Neural cell (in vitro differentiated cells): ENCODE measurements around the gene RNF157. TPM values are rescaled to one million over a fixed set of nuclear protein-coding genes. Genes with fewer than 3 reads are reported as not detected.

Experiments
- H2AFZ ChIP-seq: fragments of 200-600, 300-800 bp; sonication (generic), shearing (Covaris generic); 2 replicates; pipeline ENCODE4 v1.6.0; 2014; ENCODE audit warnings: low read depth, mild to moderate bottlenecking, antibody characterized with exemption, low read length, moderate library complexity
- H3F3A ChIP-seq: fragments of 200-600 bp; shearing (Covaris generic); 2 replicates; pipeline ENCODE4 v1.6.1; 2016; ENCODE audit warnings: mild to moderate bottlenecking, moderate library complexity, mixed read lengths, antibody characterized with exemption, low read length; ENCODE audit not compliant: insufficient read depth, poor library complexity, severe bottlenecking
- H3K27ac ChIP-seq: fragments of 200-600, 300-800 bp; sonication (generic), shearing (Covaris generic); 2 replicates; pipeline ENCODE4 v1.5.1; 2014; ENCODE audit warnings: mild to moderate bottlenecking, low read length, moderate library complexity
- H3K27me3 ChIP-seq: fragments of 300-800, 200-600 bp; sonication (generic), shearing (Covaris generic); 2 replicates; pipeline ENCODE4 v1.6.0; 2014; ENCODE audit warnings: mild to moderate bottlenecking, low read depth, low read length, moderate library complexity; ENCODE audit not compliant: insufficient read depth
- H3K36me3 ChIP-seq: fragments of 300-800, 200-600 bp; sonication (generic), shearing (Covaris generic); 2 replicates; pipeline ENCODE4 v1.5.1; 2014; ENCODE audit warnings: mild to moderate bottlenecking, antibody characterized with exemption, low read length, moderate library complexity; ENCODE audit not compliant: insufficient read depth
- H3K4me2 ChIP-seq: fragments of 300-800, 200-600 bp; sonication (generic), shearing (Covaris generic); 2 replicates; pipeline ENCODE4 v1.6.0; 2014; ENCODE audit warnings: mild to moderate bottlenecking, low read length
- H3K4me3 ChIP-seq: fragments of 300-800, 200-600 bp; sonication (generic), shearing (Covaris generic); 2 replicates; pipeline ENCODE4 v1.5.1; 2014; ENCODE audit warnings: mild to moderate bottlenecking, low read length, moderate library complexity
- H3K79me2 ChIP-seq: fragments of 200-600 bp; shearing (Covaris generic); replicated peaks from 2 replicates; pipeline ENCODE4 v1.6.0; 2014; ENCODE audit warnings: mild to moderate bottlenecking, low read length, moderate library complexity; ENCODE audit not compliant: insufficient read depth
- H3K9ac ChIP-seq: fragments of 300-800, 200-600 bp; sonication (generic), shearing (Covaris generic); 2 replicates; pipeline ENCODE4 v1.6.1; 2016; ENCODE audit warnings: mild to moderate bottlenecking, low read length, mixed read lengths
- H3K9me2 ChIP-seq: fragments of 200-600 bp; shearing (Covaris generic); 2 replicates; pipeline ENCODE4 v1.6.1; 2016; ENCODE audit warnings: mild to moderate bottlenecking, low read length, mixed read lengths; ENCODE audit not compliant: insufficient read depth
- H3K9me3 ChIP-seq: fragments of 200-600, 300-800 bp; sonication (generic), shearing (Covaris generic); 2 replicates; pipeline ENCODE4 v1.6.1; 2016; ENCODE audit warnings: mild to moderate bottlenecking, mixed run types, low read length, moderate library complexity, mixed read lengths
- H4K20me1 ChIP-seq: fragments of 200-600 bp; shearing (Covaris generic); 2 replicates; pipeline ENCODE4 v1.6.1; 2016; ENCODE audit warnings: mild to moderate bottlenecking, mixed run types; ENCODE audit not compliant: insufficient read depth
- CTCF ChIP-seq: fragments of 450-650 bp; IDR thresholded peaks from 2 replicates; pipeline ENCODE4 v1.5.1; 2014; ENCODE audit warnings: antibody characterized with exemption, mild to moderate bottlenecking, moderate library complexity; ENCODE audit not compliant: poor library complexity, severe bottlenecking
- EP300 ChIP-seq: fragments of 450-650 bp; conservative IDR thresholded peaks from 2 replicates; pipeline ENCODE4 v1.6.1; 2014; ENCODE audit warnings: antibody characterized with exemption, mild to moderate bottlenecking, moderate library complexity; ENCODE audit not compliant: poor library complexity, severe bottlenecking
- EZH2 ChIP-seq: fragments of 200-600, 300-800 bp; shearing (Covaris generic), sonication (generic); IDR thresholded peaks from 2 replicates; pipeline ENCODE4 v1.6.1; 2014; ENCODE audit warnings: antibody characterized with exemption, low read length, borderline replicate concordance, mild to moderate bottlenecking; ENCODE audit not compliant: insufficient read depth, poor library complexity, severe bottlenecking
- MXI1 ChIP-seq: fragments of 450-650 bp; conservative IDR thresholded peaks from 2 replicates; pipeline ENCODE4 v1.6.1; 2014; ENCODE audit warnings: antibody characterized with exemption, mild to moderate bottlenecking; ENCODE audit not compliant: poor library complexity, severe bottlenecking
- POLR2AphosphoS5 ChIP-seq: IDR thresholded peaks from 2 replicates; pipeline ENCODE4 v1.6.1; 2012
- RAD21 ChIP-seq: fragments of 450-650 bp; conservative IDR thresholded peaks from 2 replicates; pipeline ENCODE4 v1.6.1; 2014; ENCODE audit warnings: antibody characterized with exemption, mild to moderate bottlenecking, moderate library complexity
- REST ChIP-seq: IDR thresholded peaks from 2 replicates; pipeline ENCODE4 v1.6.1; 2012; ENCODE audit warnings: borderline replicate concordance
- SMC3 ChIP-seq: fragments of 450-650 bp; conservative IDR thresholded peaks from 2 replicates; pipeline ENCODE4 v1.6.1; 2014; ENCODE audit warnings: antibody characterized with exemption, mild to moderate bottlenecking, moderate library complexity; ENCODE audit not compliant: poor library complexity
- TAF1 ChIP-seq: IDR thresholded peaks from 2 replicates; pipeline ENCODE4 v1.6.1; 2012; ENCODE audit warnings: low read depth
- polyA plus RNA-seq: library from polyadenylated mRNA; depleted of rRNA; stranded (reverse); fragments of >200 nt; gene quantifications from 2 replicates; pipeline ENCODE4 v1.2.3, GENCODE V29; 2014

The RNF157 gene
- polyA plus RNA-seq, 1 donor from 2014 or later, result 15.9 TPM

GRCh38 chr17:76150712-76151622, 89.3 kb downstream of the RNF157 start:
- no peak overlapping the region for H3K4me3 ChIP-seq
- H4K20me1 ChIP-seq, result no peaks in the 10 kb centered on the region
- no peaks in the 10 kb centered on the region for H3F3A ChIP-seq
- H3K9me2 ChIP-seq, result no peaks in the 10 kb centered on the region
- no peaks in the 10 kb centered on the region for H3K79me2 ChIP-seq
- no peaks in the 10 kb centered on the region for H3K36me3 ChIP-seq
- H2AFZ ChIP-seq, result no peak overlapping the region
- no peak overlapping the region for H3K4me2 ChIP-seq
- H3K9me3 ChIP-seq, result no peaks in the 10 kb centered on the region
- H3K9ac ChIP-seq, result no peak overlapping the region
- H3K27me3 ChIP-seq, result no peaks in the 10 kb centered on the region
- H3K27ac ChIP-seq, result no peak overlapping the region
- TF ChIP-seq EZH2, result no peak
- no peak for TF ChIP-seq POLR2AphosphoS5
- TF ChIP-seq MXI1, result no peak
- TF ChIP-seq REST, result no peak
- TF ChIP-seq RAD21, result no peak
- no peak for TF ChIP-seq TAF1
- no peak for TF ChIP-seq CTCF
- TF ChIP-seq EP300, result no peak
- TF ChIP-seq SMC3, result no peak

GRCh38 chr17:76149214-76149613, 91.1 kb downstream of the RNF157 start:
- TF ChIP-seq REST, result no peak
- TF ChIP-seq CTCF, result no peak
- no peak for TF ChIP-seq EZH2
- no peak for TF ChIP-seq EP300
- no peak for TF ChIP-seq POLR2AphosphoS5
- no peaks in the 10 kb centered on the region for H3K36me3 ChIP-seq

More at GRCh38 chr17:76149214-76149613, 91.1 kb downstream of the RNF157 start:
- H3K27me3 ChIP-seq, result no peaks in the 10 kb centered on the region
- no peaks in the 10 kb centered on the region for H3F3A ChIP-seq
- no peak overlapping the region for H3K4me2 ChIP-seq
- H3K4me3 ChIP-seq, result no peak overlapping the region
- no peaks in the 10 kb centered on the region for H3K79me2 ChIP-seq
- no peak overlapping the region for H3K27ac ChIP-seq
- no peaks in the 10 kb centered on the region for H3K9me2 ChIP-seq
- no peaks in the 10 kb centered on the region for H3K9me3 ChIP-seq
- H2AFZ ChIP-seq, result no peak overlapping the region
- no peaks in the 10 kb centered on the region for H4K20me1 ChIP-seq
- H3K9ac ChIP-seq, result no peak overlapping the region
